Measurements from ENCODE around the gene ESYT3. TPM values are rescaled to one million over a fixed set of nuclear protein-coding genes. Genes with fewer than 3 reads are reported as not detected.
"Not testable (repeated sequence)": the region's sequence is repeated elsewhere in the genome, so short reads cannot be mapped to it uniquely, and the experiment has no call there.

The ESYT3 gene
- total RNA-seq, 1 experiment from 2014 or later: 0.12 TPM

DNA sequence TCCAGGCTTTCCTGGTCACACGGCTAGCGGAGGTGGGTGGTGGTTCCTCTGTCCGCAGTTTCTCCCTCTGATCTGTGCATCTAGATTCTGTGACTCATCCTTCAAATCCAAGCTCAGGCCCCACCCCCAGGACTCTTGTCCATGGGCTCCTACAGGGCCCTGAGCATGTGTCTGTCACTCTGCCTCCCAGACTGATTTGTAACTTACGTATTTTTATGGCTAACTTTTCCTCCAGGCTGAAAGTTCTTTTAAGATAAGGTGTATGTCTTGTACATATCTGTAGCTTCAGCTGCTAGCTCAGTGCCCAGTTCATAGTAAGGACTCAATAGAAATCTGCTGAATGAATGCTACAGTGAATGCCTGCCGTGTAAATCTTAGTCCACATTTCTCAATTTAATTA, 8.0 kb downstream of the ESYT3 start:
- peak; percentile 81 for DNase-seq (ENCODE audit: low read depth)

DNA sequence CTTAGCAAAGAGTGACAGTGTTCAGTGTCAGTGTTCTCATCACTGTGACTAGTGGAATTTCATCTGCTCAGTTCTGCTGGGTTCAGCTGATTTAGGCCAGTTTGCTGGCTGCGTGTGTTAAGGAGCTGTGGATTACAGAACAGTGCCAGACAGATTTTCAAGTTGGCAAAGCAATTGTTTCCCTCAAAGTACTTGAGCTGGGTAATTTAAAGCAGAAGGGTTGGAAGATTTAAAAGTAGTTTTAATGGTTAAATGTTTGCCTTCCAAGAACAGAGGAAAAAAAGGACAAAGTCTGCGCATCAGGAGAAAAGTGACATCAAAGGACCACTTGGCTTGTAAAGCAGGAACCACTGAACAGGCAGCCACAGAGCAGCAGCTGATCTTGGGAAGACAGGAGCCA, 8.7 kb downstream of the ESYT3 start:
- no peak for DNase-seq (ENCODE audit: low read depth)

DNA sequence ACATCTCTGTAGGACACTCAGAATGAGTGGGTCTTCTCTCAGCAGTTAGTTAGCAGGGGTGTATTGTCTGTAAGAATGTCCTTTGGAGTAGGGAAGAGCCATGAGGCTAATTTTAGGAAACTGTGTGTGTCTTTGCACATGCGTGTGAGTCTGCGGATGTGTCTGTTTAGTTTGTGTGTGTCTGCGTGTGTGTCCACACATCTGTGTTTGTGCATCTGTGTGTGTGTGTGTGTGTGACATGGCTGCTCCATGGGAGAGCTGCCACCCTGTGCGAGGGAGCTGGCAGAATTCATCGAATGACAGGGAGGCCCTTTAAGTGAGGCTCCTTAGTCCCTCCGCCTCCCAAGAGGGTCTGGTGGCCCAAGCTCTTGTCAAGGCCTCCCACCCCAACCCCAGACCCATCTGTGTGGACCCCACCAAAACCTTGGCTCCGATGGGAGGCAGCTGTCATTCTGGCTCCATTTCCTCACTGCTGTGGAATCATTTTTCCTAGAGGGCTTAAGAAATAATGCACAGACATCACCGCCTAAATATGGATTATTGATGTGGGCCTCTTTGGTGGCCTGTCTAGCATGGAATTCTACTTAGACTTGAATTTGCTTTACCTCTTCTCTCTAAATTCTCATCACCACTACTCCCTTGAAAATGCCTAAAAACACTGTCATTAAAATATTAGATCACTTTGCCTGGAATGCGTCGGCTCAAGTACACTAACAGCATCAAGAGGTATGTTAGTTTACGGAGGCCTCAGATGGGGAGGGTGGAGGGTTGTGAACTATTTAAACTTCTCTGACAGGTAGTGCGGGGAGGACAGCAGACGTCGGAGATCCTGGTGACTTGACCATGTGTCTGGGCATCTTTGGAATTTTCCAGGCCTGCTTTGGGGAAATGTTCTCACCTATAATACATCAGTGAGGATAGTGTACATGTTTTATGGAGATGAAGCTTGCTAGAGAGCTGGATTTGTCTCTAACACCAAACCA, 9.4 kb downstream of the ESYT3 start:
- no peak for DNase-seq (ENCODE audit: low read depth)

DNA sequence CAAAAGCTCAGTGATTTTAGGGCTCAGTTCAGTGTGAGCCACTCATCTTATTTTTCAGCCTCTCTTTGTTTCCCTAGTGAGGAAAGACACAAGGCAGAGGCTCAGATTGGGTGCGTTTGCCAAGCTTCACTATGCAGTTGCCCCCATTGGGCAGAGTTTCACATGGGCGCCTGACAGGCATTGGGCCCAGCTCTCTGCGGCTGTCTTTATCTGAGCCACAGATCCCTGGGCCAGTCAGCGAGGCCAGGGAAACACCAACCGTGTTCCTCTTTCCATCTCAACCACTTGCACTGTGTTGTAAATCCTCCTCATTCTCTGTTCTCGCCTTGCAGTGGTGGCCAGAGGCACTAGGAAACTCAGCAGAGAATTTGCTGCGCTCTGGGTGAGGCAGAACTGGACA, 10.8 kb downstream of the ESYT3 start:
- no peak for DNase-seq (ENCODE audit: low read depth)

DNA sequence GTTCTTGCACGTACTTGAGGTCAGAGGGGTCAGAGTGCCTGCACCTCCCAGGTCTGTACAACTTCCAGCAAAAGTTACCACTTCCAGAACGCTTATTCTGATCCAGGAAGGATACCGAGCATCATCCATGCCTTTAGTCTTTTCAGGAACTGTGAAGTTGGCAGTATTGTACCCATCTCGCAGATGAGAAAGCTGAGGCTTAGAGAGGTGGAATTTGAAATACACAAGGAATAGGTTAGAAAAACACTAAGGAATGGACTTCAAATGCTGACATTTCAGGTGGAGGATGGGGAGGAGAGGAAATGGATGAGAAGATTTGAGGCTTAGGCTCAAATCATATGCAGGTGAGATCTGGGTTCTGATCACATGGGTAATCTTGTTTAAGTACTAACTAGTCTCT, 11.2 kb downstream of the ESYT3 start:
- DNase-seq (ENCODE audit: low read depth): no peak

DNA sequence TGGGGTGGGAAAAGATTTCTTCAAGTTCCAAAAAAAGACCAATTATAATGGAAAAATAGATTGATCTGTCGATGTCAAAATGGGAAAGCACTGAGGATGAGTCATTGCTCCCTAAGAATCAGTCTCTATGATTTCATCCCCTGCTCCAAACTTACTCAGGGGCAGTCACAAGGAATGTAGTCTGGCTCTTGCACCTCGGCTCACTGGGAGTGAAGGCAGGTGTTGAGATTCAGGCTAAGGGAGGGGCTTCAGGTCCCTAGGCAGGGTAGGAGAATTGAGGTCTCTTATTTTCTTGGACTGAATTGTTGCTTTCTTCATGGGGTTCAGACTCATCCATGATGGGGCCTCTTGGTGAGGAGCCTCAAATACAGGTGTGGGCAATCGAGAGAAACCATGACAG, 14.2 kb downstream of the ESYT3 start:
- DNase-seq (ENCODE audit: low read depth): no peak

DNA sequence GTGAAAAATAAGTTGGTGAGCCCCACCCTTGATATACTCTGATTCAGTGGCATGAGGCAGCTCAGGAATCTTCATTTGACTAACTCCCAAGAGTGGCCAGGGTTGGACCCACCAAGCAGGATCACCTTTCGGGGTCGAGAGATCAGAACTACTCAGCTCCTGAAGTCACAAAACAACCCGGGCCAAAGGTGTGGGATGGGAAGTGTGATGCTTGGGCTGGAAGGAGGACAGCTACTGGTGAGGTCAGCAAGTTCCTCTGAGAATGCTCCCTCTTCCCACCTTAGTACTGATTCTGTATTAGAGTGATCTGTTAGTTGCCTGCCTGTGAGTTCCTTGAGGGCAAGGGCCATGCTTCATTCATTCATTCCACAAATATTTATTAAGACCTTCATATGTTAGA, 15.1 kb downstream of the ESYT3 start:
- no peak for DNase-seq (ENCODE audit: low read depth)

DNA sequence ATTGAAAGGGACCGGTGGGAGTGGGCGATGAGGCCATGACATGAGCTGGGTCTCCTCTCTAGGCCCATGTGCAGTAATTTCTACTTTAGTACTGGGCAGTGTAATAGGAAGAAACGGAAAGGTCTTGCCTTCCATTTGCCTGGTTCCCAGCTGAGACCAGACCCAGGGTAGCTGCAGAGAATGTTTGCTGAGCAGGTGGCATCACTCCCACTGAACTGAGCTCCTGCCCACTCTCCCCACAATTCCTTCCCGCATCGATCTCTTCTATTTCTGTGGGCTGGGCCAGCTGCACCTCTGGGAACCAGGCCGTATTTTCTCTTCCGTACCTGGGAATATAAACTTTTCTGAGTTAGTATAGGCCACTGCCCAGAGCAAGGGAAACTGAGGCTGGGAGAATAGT, 15.8 kb downstream of the ESYT3 start:
- DNase-seq (ENCODE audit: low read depth): no peak

DNA sequence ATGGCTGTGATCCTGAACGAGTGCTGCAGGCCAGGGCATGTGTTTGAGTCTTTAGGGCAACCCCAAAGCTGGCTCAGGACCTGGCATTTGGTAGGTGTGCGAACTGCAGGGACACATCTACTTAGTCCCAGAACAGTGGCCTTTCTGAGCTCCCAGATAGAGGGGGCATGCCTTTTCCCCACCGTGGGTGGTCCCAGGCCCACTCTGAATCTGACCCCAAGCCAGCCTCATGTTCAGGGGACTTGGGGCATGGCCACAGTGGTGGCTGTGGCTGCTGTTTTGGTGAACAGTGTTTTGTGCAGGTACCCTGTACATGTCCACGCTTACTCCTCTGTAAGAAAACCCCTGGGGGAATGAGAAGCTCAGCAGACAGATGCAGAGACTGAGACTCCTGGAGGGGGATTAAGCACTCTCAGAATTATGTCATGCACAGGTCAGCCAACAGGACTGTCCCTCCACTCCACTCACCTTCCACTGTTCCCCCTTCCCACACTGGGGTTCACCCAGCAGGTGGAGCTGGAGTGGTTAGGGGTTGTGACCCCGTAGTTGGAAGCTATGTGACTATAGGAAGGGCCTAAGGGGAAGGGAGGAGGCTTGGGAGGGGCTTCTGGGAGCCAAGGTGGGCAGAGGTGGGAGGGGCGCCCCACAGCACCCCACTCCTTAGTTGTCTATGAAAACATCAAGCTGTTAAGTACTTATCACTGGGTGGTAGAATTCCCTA, 16.4 kb downstream of the ESYT3 start:
- no peak for DNase-seq (ENCODE audit: low read depth)

DNA sequence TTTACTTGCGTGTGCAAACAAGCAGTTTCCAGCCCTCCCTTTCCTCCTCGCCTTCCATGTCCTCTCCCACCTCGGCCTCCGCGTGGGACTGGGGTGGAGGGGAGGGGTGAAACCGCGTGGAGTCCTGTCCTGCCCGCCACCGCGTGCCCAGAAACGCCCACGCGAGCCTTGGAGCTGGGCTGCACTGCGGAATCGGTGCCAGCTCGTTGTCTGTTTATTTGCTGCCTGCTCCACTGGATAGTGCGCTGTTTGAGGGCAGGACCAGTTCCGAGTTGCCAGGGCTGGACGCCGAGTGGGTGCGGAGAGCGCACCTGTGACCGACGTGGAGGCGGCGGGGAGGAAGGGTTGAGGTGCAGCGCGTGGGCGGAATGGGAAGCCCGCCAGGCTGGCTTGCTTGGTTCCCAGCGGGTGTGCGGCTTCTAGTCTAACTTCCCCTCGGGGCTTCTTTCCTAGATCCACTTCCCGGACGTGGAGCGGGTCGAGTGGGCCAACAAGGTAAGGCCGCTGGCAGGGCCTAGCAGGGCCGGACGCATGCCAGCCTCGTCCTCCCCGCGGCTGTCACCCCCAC, 17.3 kb downstream of the ESYT3 start:
- DNase-seq (ENCODE audit: low read depth): no peak

DNA sequence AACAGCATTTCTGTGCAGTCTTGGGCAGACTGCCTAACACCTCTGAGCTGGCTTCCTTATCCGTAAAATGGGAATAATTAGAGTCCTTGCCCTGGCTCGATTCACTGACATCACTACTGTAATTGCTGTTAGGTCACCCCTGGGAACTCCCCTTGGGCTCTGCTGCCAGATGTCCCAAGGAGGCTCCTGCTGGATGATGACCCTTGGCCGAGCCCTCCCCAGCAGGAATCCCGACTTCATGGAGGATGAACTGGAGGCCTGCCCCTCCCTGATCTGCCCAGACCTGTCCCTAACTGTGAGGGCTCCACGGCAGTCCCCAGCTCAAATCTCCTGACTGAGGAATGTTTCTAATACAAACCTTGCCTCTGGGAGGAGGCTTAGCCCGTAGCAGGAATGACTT, 18.0 kb downstream of the ESYT3 start:
- no peak for DNase-seq (ENCODE audit: low read depth)

DNA sequence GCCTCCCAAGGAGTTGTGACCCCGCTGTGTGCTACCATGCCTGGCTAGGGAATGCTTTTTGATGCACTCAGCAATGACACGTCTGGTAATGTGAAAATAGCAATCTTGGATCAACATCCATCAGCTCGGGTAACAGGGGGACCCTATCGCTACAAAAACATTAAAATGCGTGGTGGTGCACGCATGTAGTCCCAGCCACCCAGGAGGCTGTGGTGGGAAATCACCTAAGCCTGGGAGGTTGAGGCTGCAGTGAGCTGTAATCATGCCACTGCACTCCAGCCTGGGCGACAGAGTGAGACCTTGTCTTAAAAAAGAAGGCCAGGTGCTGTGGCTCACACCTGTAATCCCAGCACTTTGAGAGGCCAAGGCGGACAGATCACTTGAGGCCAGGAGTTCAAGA, 19.5 kb downstream of the ESYT3 start:
- not testable (repeated sequence) for DNase-seq (ENCODE audit: low read depth)

DNA sequence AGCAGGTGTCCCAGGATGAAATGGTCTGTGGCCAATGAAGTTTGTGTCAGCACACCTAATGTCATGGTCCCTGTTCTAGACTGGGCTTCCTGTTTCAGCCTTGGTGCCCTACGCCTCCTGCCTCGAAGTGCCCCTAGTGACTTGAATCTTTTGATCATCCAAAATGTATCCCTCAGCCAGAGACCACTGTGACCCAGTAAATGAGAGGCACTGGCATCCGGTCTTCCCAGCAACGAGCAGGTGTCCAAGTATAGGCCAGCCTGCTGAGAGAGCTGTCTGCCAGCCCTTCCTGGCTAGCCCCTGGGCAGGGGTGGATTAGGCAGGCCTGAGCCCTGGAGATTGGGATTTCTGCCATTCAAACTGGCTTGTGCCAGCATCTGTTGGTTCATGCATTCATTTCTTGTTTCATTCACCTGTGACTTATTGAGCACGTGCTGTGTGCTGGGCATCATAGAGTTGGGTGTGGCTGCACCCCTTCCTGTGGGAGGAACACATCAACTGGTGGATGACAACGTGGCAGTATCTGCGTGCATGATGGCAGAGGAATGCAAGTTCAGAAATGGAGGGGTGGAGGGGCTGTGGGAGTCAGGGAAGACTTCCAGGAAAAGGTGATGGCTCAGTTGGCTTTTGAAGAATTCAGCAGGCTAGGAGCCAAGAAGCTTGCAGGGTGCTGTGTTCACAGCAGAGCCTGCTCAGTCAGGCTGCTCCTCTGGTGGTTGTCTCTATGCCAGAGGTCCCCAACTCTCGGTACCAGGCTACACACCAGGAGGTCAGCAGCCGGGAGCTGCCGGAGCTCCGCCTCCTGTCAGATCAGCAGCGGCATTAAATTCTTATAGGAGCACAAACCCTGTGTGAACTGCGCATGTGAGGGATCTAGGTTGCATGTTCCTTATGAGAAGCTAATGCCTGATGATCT, 21.6 kb downstream of the ESYT3 start:
- DNase-seq (ENCODE audit: low read depth): no peak

DNA sequence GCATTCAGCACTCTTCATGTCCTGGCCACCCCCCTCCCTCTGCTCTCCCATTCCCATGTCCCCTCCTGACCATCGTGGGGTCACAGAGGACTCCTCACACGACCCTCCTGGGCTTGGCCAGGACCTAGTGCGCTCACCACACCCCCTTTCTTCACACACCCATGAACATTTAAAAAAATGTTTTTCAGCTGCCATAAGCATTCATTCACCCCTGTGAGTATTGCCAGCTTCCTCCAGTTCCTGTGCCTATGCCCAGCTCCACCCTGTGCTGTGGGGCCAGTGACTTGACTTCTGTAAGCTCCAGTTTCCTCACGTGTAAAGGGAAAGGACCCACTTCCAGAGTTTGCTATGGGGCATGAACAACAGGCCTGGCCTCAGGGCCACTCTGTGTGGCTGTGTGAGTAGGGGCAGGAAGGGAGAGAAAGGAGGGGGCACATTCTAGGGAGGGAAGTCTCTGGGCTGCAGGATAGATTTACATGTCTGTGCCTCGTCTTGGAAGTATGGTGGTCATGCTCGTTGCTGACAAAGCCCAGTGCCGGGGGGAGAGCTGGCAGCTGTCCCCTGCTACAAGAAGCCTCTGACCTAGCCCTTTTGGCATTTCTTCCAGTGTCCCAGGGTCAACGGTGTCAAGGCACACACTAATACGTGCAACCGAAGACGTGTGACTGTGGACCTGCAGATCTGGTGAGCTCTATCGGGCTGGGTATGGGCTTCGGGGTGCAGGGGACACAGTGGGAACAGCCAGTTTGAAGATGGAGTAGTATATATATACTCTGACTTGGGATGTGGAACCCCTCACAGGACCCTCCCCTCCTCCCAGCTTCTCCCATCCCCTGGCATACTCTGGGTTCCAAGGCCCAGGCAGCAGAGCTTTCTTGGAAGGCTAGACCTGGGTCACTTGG, 22.8 kb downstream of the ESYT3 start:
- DNase-seq (ENCODE audit: low read depth): no peak

DNA sequence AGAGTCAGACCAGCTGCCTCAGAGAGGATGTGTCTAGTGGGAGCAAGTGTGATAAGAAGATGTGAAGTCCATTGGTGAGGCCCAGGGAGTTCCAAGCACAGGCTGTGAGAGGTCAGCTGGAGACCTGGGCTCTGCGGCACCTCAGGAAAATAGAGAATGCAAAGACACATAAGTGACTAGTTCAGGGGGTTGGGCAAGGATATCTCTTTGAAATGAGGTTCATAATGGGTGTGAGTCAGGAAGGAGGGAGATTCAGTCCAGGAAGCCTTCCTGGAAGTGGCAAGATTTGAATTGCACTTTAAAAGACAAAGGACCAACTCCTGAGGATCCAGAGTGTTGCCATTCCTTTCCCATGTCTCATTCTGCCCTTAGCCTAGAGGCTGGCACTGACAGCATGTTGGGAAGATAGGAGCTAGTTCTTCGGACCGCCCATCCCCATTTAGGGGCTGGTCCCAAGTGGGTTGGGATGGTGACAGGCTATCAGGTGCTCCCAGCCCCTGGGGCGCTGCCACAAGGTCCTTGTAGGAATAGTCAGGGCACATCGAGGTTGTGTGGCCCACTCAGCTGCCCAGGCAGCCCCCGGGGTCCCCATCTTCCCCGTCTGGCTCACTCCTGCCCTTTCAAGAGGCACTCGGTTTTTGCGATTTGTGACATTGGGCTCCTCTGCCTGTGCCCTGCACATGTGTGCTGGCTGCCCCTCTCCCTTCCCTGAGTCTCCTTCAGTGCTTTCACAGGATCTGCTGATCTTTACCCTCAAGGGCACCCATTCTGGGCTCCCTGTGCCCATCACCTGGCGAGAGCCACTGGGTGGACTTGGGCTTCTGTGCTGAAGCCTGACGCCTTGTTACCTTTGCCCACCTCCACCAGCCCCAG, 23.7 kb downstream of the ESYT3 start:
- DNase-seq (ENCODE audit: low read depth): no peak

DNA sequence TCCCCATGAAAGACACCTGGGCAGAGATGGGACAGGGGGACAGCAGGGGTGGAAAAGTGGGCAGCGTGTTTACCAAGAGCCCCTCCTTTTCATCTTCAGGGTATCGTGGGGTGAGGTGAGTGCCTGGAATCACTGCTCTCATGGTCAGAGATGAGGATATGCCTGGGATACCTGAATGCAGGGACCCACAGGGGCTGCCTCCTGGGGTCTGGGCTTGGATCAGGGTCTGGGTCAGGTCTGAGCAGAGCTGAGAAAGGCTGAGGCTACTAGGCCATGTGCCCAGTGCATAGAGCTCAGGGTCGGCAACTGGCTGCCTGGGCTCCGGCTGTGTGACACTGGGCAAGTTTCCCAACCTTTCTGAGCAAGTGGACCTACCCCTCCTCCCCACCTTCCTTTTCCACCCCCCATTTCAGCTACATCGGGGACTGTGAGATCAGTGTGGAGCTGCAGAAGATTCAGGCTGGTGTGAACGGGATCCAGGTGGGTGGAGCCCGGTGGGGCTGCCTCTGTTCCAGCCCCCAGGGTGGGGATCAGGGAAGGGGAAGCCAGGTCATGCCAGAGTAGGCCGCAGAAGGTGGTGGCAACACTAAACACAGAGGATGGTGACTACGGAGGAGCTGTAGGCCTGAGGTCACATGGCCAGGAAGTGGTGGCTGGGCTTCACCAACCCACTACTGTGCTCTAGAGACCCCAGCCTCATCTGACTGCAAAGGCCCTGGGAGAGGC, 24.5 kb downstream of the ESYT3 start:
- DNase-seq (ENCODE audit: low read depth): no peak

DNA sequence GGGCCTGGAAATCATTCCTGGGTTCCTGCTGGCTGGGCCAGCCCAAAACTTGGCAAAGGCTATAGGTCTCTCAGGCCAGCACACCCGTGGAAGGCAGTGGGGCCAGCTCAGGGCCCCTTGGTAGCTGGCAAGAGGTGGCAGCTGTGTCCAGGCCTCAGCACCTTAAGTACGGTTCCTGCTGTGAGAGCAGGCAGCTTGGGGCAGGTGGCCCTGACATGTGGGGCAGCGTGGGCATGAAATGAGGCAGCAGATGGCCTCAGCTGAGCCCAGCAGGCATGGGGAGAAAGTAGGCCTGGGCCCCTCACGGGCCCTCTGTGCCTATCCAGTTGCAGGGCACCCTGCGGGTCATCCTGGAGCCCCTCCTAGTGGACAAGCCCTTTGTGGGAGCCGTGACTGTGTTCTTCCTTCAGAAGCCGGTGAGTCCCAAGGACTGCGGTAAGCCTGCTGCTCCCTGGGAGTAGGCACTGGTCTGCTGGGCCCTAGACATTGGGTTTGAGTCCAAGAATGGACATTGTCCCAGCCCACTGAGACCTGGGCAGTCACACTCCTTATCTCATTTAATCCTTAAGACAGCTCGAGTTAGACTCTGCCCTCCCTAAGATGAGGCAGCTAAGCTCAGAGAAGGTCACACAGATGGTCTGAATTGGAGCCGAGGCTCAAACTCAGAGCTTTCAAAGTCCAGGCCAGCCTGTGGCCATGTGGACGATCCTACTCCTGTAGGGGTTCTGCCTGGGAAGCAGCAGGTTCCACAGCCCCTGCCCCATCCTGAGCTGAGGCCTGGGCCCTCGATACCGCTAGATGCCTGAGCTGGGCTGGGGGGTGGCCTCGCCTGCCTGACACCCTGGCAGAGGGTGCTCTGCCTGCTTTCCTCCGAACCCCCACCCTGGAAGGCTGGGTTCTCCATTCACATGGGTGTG, 25.5 kb downstream of the ESYT3 start:
- DNase-seq (ENCODE audit: low read depth): no peak
